Stimulated activated CD8-positive, alpha-beta memory T cell treated with anti-CD3 and anti-CD28 coated beads, Interleukin-7, amount 100 ng/mL, for 4 hours (primary cell): ENCODE results near the gene PRKN.

ENCODE experiments used
- DNase-seq, 2 donors: peaks; one replicate each; pipeline ENCODE4 v3.0.0-alpha.2; 2020; ENCODE audit warnings: low read depth in 2 of 2

Gene PRKN

DNA sequence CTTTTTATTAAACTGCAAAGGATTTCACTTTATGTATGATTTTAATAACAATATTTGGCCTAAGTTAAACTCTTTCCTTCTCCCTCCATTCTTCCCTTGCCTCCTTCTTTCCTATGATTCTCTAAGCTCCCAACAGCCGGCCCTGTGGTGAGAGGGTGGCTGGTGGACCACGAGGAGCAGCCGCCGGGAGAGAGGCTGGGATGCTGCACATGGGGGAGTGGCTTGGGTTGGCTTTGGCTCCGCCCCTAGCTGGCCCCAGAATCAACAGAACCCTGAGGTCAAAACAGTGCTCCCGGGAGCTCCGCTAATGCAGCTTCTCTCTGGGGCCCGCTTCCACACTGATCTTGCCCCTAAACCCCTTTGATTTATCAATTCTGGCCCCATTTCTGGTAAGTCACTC is 1063.9 kb downstream of the PRKN start:
- no peak for DNase-seq

DNA sequence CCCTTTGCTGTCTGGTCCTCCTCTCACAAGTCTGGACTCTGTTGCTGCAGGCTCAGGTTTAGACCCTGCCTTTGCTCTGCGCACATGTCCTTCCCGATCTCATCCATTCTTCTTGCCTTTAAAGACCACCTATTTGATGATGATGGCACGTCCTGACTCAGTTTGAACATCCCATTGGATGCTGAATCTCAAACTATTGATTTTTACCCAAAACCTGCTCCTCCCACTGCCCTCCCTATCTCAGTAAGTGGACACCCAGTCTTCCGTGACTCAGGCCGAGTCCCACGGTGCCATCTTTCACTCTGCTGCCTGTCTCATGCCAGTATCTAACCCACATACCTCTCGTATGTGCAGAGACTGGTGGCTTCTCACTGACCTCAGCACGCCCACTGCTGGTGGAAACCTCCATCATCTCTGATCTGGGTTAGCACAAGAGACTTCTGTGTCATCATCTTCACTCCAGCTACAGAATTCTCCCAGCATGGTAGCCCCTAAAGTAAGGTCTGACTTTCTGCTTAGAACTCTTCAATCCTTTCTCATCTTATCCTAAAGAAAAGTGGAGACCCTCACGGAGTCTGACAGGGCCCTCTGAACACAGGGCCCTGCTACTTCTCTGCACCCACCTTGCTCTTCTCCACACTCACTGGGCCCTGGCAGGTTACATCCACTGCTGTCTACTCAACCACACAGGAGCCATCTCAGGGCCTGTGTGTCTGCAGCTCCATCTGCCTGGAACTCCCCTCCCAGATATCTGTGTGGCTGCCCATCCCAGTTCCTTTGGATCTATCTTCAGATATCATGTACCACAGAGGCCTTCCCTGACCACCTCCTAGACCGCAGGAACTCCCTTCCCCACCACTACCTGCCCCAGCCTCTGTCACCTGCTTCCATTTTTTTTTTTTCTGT is 1066.6 kb downstream of the PRKN start:
- no peak for DNase-seq

GRCh38 chr6:161658211-161658610 is 1069.4 kb downstream of the PRKN start:
- no peak for DNase-seq

- DNase-seq, result no peak
Measured at GRCh38 chr6:161654209-161654608, 1073.4 kb downstream of the PRKN start.

- DNase-seq, result no peak
Measured at GRCh38 chr6:161651949-161652348, 1075.6 kb downstream of the PRKN start.

GRCh38 chr6:161649841-161650240 is 1077.7 kb downstream of the PRKN start:
- DNase-seq, result no peak

GRCh38 chr6:161649068-161649467 is 1078.5 kb downstream of the PRKN start:
- DNase-seq, result no peak

GRCh38 chr6:161647234-161647633 is 1080.3 kb downstream of the PRKN start:
- no peak for DNase-seq

GRCh38 chr6:161644521-161644920 is 1083.0 kb downstream of the PRKN start:
- DNase-seq, result no peak

GRCh38 chr6:161641175-161641574 is 1086.4 kb downstream of the PRKN start:
- no peak for DNase-seq

DNA sequence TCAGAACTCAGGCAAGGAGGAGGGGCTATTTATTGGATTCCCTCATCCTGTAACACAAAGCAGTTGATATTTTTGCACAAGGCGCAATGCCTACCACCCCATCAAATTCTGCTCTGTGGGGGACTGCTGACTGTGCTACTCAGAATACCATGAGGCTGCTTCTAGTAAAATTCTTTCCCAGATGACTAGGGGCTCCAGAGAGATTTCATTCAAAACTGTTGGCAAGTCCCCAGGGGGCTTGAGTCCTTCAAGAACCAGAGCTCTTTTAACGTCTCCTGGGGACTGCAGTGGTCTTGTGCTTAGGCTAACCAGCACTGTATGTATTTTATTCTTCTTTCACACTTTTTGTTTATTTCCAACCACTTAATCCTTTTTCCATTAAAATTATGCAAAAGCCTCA is 1087.8 kb downstream of the PRKN start:
- no peak for DNase-seq

DNA sequence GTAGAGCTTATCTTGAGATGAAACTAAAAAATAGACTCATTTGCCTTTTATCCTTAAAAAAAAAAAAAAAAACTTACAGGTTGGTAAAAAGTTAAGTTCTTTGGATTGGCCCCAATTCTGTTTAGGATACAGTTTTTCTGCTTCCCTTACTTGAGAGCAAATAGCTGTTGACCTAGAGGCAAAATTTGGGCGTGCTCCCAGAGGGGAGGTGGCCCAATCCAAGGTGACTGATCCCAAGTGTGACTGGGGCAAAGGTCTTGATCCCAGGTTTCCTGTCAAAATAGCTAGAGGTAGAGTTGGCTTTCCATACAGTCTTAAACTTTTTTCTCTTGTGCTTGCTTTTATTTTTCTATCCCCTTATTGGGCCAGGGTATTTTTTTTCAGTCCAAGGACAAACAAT is 1089.9 kb downstream of the PRKN start:
- no peak for DNase-seq

- no peak for DNase-seq
Measured at GRCh38 chr6:161636882-161637430, 1090.6 kb downstream of the PRKN start.

GRCh38 chr6:161635975-161636374 is 1091.6 kb downstream of the PRKN start:
- no peak for DNase-seq

DNA sequence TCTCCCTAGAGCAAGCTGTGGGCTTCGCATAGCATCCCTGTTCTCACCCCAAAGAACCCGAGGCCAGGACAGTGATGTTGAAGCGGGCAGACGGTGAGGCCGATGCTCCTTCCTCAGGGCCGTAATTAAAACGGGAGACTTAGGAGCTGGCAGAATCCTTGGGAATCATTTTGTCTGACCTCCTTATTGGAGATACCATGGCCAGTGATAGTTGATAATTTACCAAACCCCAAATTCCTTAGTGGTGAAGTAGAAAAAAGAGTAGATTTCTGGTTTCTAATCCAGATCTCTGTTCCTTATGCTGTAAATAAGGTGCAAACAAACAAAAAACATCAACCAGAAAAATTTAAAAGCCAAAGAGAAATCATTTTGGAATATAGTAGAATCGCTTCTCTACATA is 1092.7 kb downstream of the PRKN start:
- no peak for DNase-seq

DNA sequence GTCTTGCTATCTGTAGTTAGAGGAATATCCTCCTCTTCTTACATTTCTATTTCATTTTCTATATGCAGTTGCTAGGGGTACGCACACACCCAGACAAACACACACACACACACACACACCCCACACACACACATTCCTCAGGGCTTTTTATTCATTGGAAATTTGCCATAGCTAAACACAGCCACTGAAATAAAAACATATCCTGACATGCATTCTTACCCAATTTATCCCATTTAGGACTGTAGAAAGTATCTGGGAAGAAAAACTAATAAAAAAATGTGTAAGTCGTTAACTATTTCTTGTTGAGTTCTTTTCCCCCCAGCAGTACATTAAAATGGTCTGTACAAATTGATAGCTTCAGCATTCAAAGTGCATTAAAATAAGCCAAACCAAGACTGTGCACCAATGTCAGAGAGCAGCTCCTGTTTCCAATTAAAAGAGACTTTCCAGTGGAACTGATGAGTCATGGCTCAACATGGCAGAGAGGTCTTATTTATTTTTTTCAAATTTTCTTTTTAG is 1095.8 kb downstream of the PRKN start:
- DNase-seq, result no peak

DNA sequence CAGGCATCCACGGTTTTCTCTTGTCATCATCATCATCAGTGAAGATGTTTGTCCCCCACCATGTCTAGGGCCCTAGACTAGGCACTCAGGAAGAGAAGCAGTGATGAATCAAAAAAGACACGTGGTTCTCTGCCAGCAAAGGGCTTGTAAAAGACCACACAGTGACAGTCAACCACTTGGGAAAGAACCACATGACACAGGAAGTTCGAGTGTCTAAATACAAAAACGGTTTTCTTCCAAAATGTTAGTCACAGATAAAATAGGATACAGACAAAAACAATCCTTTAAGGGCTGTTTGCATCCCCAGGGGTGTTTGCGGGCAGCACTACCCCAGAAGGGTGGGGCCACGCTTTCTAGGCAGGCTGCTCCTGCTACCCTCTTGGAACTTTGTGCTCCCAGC is 1096.9 kb downstream of the PRKN start:
- no peak for DNase-seq

DNA sequence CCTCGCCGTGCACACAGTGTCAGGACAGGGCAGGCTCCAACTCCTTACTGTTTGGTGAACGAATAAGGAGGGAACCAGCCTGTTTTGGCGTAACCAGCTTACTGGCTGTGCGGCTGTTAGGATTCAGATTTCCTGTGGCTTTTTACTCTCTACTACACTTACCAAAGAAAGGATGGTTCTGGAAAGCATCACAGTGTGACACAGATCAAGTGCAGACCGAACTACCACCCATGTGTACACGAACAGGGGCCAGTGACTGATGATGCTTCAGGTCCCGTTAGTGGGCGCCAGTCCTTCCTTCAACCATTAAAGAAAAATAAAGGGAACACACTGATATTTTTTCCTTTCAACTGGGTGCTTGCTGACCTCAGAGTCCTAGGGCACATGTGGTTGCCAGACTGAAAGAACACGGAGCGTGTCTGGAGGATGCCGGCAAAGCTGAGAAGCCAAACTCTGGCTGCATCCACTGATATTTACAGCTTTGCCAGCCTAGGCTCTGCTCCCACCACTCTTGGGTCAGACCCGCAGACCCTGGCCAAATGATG is 1101.4 kb downstream of the PRKN start:
- no peak for DNase-seq

DNA sequence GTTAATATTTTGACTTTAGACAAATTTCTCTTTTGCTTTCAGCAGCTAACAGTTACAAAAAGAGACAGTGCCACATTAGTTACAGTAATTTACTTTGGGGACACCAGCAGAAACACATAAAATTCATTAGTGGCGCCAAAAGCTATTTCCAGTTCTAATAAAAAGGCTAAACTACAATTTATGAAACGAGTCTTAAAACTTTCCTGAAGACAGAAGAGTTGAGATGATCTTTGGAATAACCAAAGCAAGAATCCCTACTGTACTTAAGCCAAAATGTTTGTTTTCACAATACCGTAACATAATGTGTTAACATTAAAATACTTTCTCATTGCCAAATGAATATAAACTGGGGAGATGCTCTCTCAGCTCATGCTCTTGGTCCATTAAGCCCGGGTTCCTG is 1103.5 kb downstream of the PRKN start:
- no peak for DNase-seq

DNA sequence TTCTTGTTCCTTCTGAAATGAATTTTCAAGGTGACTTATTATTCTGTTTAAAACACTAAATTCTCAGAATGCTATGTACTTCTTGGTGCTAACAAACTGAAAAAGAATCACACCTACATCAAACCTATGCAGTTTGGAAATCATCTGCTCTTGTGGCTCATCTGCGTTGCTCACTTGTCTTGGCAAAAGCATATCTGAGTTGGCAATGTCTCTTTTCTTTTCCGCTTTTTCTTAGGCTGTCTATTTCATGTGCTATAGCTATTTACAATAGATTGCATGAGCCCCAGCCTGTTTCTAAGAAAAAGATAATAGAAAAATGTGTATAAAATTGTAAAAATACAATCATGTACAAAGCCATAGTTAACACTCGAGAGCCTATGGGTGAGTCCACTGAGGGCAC is 1104.8 kb downstream of the PRKN start:
- no peak for DNase-seq

DNA sequence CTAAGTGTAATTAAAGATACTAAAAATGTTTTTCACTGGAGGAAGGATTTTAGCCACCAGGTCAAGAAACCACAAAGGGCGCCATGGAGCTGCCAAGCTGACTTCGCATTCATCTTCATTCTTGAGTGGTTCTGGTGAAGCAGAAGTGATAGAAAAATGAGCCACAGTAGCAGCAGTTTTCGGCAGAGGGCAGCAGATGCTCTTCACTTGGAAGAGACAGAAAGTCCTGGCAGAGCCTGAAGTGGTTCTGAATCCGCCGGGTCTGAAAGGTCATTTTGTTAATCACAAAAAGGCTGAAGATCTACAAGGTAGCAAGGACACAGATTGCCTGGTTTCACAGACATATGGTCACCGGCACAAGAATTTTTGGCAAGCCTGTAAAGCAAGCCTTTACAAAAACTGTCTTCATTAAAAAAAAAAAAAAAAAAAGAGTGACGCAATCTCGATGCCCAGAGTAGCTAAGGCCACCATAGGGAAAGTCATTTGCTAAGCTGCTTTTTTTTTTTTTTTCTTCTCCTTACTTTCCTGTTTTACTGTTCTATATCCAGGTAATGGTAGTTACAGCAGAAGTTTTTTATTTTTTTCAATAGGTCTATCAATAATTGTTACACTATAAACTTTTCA is 1108.6 kb downstream of the PRKN start:
- DNase-seq, result no peak

DNA sequence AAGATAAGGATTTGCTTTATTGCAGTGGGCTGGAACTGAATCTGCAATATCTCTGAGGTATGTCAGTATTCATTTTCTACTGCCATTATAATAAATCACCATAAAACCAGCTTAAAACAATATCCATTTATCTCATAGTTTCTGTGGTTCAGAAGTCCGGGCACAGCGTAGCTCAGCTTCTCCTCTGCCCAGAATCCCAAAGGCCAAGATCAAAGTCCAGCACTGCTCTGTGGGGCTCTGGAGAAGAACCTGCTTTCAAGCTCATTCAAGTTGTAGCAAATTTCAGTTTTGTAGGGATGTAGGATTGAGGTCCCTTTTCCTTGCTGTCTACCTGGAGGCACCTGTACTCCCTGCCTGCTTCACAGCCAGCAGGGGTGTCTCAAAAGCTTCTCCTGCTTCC is 1113.9 kb downstream of the PRKN start:
- no peak for DNase-seq

DNA sequence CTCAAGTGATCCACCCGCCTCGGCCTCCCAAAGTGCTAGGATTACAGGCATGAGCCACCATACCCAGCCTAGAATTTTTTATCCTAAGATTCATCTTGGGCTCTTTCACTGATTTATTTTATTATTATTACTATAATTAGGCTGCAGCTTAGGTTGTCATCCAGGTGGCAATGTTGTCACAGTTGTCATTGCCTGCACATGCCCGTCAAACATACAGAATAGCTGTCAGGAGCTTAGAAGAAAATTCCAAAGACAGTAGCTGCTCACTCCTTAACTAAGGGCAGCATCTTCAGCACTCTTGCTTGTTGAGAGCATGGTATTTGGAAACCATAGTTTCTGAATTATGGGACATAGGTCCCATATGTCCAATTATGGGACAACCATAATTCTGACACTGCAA is 1118.8 kb downstream of the PRKN start:
- DNase-seq, result no peak
